GM23338 (cell line): ENCODE measurements around the gene SEC22A. TPM values are rescaled to one million over a fixed set of nuclear protein-coding genes. Genes with fewer than 3 reads are reported as not detected.

Source experiments
- ATAC-seq: fragments of 200-7000 bp; cut with Tn5 transposase; 3 replicates; pipeline ENCODE4 v1.9.1; 2020
- DNase-seq: peaks from one replicate; pipeline ENCODE4 v3.0.0-alpha.2; 2015; ENCODE audit warnings: low spot score
- H2AFZ ChIP-seq: fragments of 200-600 bp; sonication (generic); 2 replicates; pipeline ENCODE4 v1.8.0; 2016; ENCODE audit warnings: antibody characterized with exemption, mild to moderate bottlenecking, moderate library complexity
- H3F3A ChIP-seq: fragments of 200-600 bp; sonication (generic); replicated peaks from 2 replicates; pipeline ENCODE4 v1.8.0; 2017; ENCODE audit warnings: antibody characterized with exemption, mixed run types, low read depth
- H3K27ac ChIP-seq: fragments of 200-600 bp; sonication (generic); 2 replicates; pipeline ENCODE4 v1.6.1; 2016; ENCODE audit warnings: low read depth
- H3K27me3 ChIP-seq: fragments of 200-600 bp; sonication (generic); 2 replicates; pipeline ENCODE4 v1.8.0; 2016; ENCODE audit warnings: mild to moderate bottlenecking, mixed run types, moderate library complexity; ENCODE audit not compliant: insufficient read depth
- H3K36me3 ChIP-seq: fragments of 200-600 bp; sonication (generic); 2 replicates; pipeline ENCODE4 v1.8.0; 2016; ENCODE audit warnings: mild to moderate bottlenecking; ENCODE audit not compliant: insufficient read depth
- H3K4me1 ChIP-seq: fragments of 200-600 bp; sonication (generic); 2 replicates; pipeline ENCODE4 v1.8.0; 2016; ENCODE audit warnings: mild to moderate bottlenecking, moderate library complexity; ENCODE audit not compliant: insufficient read depth
- H3K4me2 ChIP-seq: fragments of 200-600 bp; sonication (generic); 2 replicates; pipeline ENCODE4 v1.7.1; 2017; ENCODE audit warnings: mixed run types
- H3K4me3 ChIP-seq: fragments of 200-600 bp; sonication (generic); 2 replicates; pipeline ENCODE4 v1.6.1; 2016; ENCODE audit warnings: mixed run types
- H3K79me2 ChIP-seq: fragments of 200-600 bp; sonication (generic); replicated peaks from 2 replicates; pipeline ENCODE4 v1.8.0; 2017; ENCODE audit warnings: mild to moderate bottlenecking; ENCODE audit not compliant: insufficient read depth
- H3K9me2 ChIP-seq: fragments of 200-600 bp; sonication (generic); 2 replicates; pipeline ENCODE4 v1.8.0; 2017; ENCODE audit not compliant: insufficient read depth
- H4K20me1 ChIP-seq: fragments of 200-600 bp; sonication (generic); replicated peaks from 2 replicates; pipeline ENCODE4 v1.8.0; 2017; ENCODE audit warnings: mild to moderate bottlenecking; ENCODE audit not compliant: insufficient read depth
- H3K27ac Mint-ChIP-seq: 2 replicates; pipeline ENCODE4 v1.8.0; 2020; ENCODE audit warnings: inconsistent platforms, mild to moderate bottlenecking, moderate library complexity, mixed read lengths
- H3K27me3 Mint-ChIP-seq: 3 replicates; pipeline ENCODE4 v1.8.0; 2022; ENCODE audit warnings: low read depth, mild to moderate bottlenecking, moderate library complexity, mixed read lengths, inconsistent platforms; ENCODE audit not compliant: insufficient read depth, poor library complexity
- H3K36me3 Mint-ChIP-seq: 3 replicates; pipeline ENCODE4 v1.8.0; 2021; ENCODE audit warnings: low read depth, mild to moderate bottlenecking, inconsistent platforms, moderate library complexity, mixed read lengths
- H3K4me1 Mint-ChIP-seq: 3 replicates; pipeline ENCODE4 v1.8.0; 2020; ENCODE audit warnings: mild to moderate bottlenecking, inconsistent platforms, mixed read lengths
- H3K4me3 Mint-ChIP-seq: 3 replicates; pipeline ENCODE4 v1.8.0; 2021; ENCODE audit warnings: moderate library complexity, mild to moderate bottlenecking, inconsistent platforms, mixed read lengths
- H3K9me3 Mint-ChIP-seq: 3 replicates; pipeline ENCODE4 v1.8.0; 2020; ENCODE audit warnings: moderate library complexity, mild to moderate bottlenecking, inconsistent platforms, mixed read lengths
- CREB1 ChIP-seq: fragments of 250-450 bp; sonication (Bioruptor Pico); IDR thresholded peaks from 2 replicates; pipeline ENCODE4 v1.5.0; 2020; ENCODE audit warnings: low read depth, mild to moderate bottlenecking, moderate library complexity
- CTCF ChIP-seq, 2 experiments: fragments of 200-600 bp in 1 of 2; sonication (generic) in 1 of 2; conservative IDR thresholded peaks; 2 replicates each; pipeline versions ENCODE4 v1.5.1 to v1.6.1; 2016 to 2017; ENCODE audit warnings: antibody characterized with exemption in 2 of 2, low read depth in 2 of 2, mild to moderate bottlenecking in 2 of 2, moderate library complexity in 1 of 2
- ETS1 ChIP-seq: IDR thresholded peaks from 2 replicates; pipeline ENCODE4 v1.6.1; 2016; ENCODE audit warnings: antibody characterized with exemption
- EZH2 ChIP-seq: fragments of 200-600 bp; sonication (generic); IDR thresholded peaks from one replicate; pipeline ENCODE4 v1.8.0; 2017; ENCODE audit warnings: antibody characterized with exemption, mild to moderate bottlenecking, low read depth; ENCODE audit not compliant: unreplicated experiment
- EZH2phosphoT487 ChIP-seq: fragments of 200-600 bp; sonication (generic); IDR thresholded peaks from one replicate; pipeline ENCODE4 v1.8.1; 2018; ENCODE audit warnings: antibody characterized with exemption; ENCODE audit not compliant: unreplicated experiment
- JUNB ChIP-seq: IDR thresholded peaks from one replicate; pipeline ENCODE4 v1.6.1; 2016; ENCODE audit warnings: antibody characterized with exemption; ENCODE audit not compliant: unreplicated experiment
- NANOG ChIP-seq: IDR thresholded peaks from 2 replicates; pipeline ENCODE4 v1.6.1; 2016; ENCODE audit warnings: antibody characterized with exemption, borderline replicate concordance
- POLR2AphosphoS5 ChIP-seq: IDR thresholded peaks from 2 replicates; pipeline ENCODE4 v1.6.1; 2016; ENCODE audit warnings: antibody characterized with exemption, low read depth
- REST ChIP-seq: IDR thresholded peaks from one replicate; pipeline ENCODE4 v1.6.1; 2018; ENCODE audit warnings: antibody characterized with exemption; ENCODE audit not compliant: unreplicated experiment
- STAT1 ChIP-seq: IDR thresholded peaks from one replicate; pipeline ENCODE4 v1.6.1; 2016; ENCODE audit warnings: antibody characterized with exemption; ENCODE audit not compliant: unreplicated experiment
- ZNF114 ChIP-seq: fragments of 250-450 bp; sonication (Bioruptor Pico); IDR thresholded peaks from 2 replicates; pipeline ENCODE4 v1.5.0; 2020; ENCODE audit warnings: mild to moderate bottlenecking, moderate library complexity
- ZNF331 ChIP-seq: fragments of 250-450 bp; sonication (Bioruptor Pico); IDR thresholded peaks from 2 replicates; pipeline ENCODE4 v1.5.0; 2020; ENCODE audit warnings: low read depth, mild to moderate bottlenecking, moderate library complexity
- ZNF462 ChIP-seq: fragments of 250-450 bp; sonication (Bioruptor Pico); IDR thresholded peaks from 2 replicates; pipeline ENCODE4 v1.5.0; 2020; ENCODE audit warnings: mild to moderate bottlenecking, moderate library complexity
- polyA plus RNA-seq: library from polyadenylated mRNA; unstranded; fragments of >200 nt; fragmentation: Nextera tagmentation; extraction: Ambion mirVana; gene quantifications from 2 replicates; pipeline ENCODE4 v1.2.1, GENCODE V29; 2016
- total RNA-seq: library from RNA; depleted of rRNA; stranded (reverse); fragments of >200 nt; shearing (Covaris generic); gene quantifications from 2 replicates; pipeline ENCODE4 v1.2.3, GENCODE V29; 2014

The SEC22A gene
- total and polyA plus RNA-seq, 2 experiments from 2014 or later = 11.2 to 24.1 TPM

GRCh38 chr3:123315271-123315595, 113.5 kb downstream of the SEC22A start:
- H3K4me3 ChIP-seq = no peak overlapping the region
- peaks cover 78% of the 10 kb centered on the region for H3K4me1 Mint-ChIP-seq

More at GRCh38 chr3:123315271-123315595, 113.5 kb downstream of the SEC22A start:
- Histone ChIP-seq H3K9me2 (no peaks in the 10 kb centered on the region), H4K20me1 (no peaks in the 10 kb centered on the region), H3K27me3 (no peaks in the 10 kb centered on the region), H3K4me1 (peaks cover 70% of the 10 kb centered on the region), H3K27ac (peak overlapping the region; percentile 96), H3K36me3 (no peaks in the 10 kb centered on the region), H3K4me2 (peak overlapping the region; percentile 37), H2AFZ (no peak overlapping the region), H3F3A (peaks cover 22% of the 10 kb centered on the region), H3K79me2 (peaks cover 8% of the 10 kb centered on the region)
- Mint-ChIP-seq H3K36me3 (peaks cover 6% of the 10 kb centered on the region), H3K9me3 (no peaks in the 10 kb centered on the region; the same call in 2 of the 3 replicates), H3K27ac (peak overlapping the region; percentile 99), H3K27me3 (peaks cover 28% of the 10 kb centered on the region), H3K4me3 (peak overlapping the region; percentile 70)
- TF ChIP-seq CREB1 (CRISPR knock-in tag) (no peak), ZNF114 (CRISPR knock-in tag) (no peak), EZH2phosphoT487 (no peak), REST (no peak), ETS1 (no peak), STAT1 (no peak), NANOG (no peak), ZNF331 (CRISPR knock-in tag) (no peak), POLR2AphosphoS5 (no peak), ZNF462 (CRISPR knock-in tag) (no peak; the same call in 1 of the 2 replicates), JUNB (no peak), EZH2 (no peak), CTCF (conservative IDR thresholded peaks at IDR 0.05; ENCODE audit: low read depth in 2 of 2) (no peak)
- no peak for DNase-seq
- ATAC-seq = no peak
